Activated T-helper 9 cell treated with anti-CD3 and anti-CD28 coated beads, Interleukin-2, amount 50 U/mL, for 16 hours (primary cell): ENCODE data around the gene SMTN.
"Not testable (repeated sequence)": the region's sequence is repeated elsewhere in the genome, so short reads cannot be mapped to it uniquely, and the experiment has no call there.

ENCODE experiments used
- DNase-seq: peaks from one replicate; pipeline ENCODE4 v3.0.0-alpha.2; 2020; ENCODE audit warnings: low read depth

The SMTN gene

DNA sequence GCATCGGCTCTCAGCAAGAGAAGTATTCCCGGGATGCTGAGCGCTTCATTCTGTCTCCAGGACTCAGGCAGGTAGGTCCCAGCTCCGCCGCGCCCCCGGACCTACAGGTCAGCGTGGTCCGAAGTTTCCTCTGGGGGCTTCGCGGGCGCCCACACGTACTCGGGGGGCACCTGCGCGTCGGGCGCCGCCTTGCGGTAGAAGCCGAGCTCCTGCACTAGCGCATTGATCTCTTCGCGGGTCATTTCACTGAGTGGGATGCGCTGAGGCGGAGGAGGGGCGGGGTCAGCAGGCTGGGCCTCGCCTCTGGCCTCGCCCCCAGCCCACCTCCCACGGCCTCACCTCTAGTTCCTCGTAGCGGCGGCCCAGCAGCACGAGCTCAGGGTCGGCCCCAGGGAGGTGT lies 23.8 kb downstream of the SMTN start:
- no peak for DNase-seq

DNA sequence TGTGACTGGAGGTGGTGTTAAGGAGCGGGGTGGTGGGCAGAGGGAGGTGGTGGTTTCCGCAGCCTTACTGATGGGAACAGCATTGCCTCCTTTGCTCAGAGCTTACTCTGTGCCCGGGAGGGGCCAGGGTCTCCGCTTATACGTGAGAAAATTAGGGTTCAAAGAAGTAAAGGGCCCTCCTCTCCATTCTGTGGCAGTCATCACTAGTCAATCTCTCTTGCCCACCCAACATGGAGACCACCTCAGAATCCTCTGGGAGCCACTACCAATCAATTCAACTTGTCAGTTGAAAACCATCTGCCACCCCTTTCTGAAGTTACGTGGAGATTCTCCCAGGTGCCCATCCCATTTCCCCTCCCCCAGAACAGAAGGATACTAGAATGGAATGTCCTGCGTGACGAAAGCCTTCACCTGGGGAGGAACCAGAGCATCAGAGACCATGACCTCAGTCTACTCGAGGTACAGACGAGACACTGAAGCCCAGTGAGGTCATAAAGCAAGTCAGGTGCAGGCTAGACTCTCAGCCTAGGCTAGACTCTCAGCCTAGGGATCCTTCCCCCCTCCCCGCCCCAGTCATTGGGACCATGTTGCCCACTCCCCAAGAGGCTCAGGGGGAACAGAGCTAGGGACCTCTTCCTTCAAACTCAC lies 24.3 kb downstream of the SMTN start:
- DNase-seq = no peak

DNA sequence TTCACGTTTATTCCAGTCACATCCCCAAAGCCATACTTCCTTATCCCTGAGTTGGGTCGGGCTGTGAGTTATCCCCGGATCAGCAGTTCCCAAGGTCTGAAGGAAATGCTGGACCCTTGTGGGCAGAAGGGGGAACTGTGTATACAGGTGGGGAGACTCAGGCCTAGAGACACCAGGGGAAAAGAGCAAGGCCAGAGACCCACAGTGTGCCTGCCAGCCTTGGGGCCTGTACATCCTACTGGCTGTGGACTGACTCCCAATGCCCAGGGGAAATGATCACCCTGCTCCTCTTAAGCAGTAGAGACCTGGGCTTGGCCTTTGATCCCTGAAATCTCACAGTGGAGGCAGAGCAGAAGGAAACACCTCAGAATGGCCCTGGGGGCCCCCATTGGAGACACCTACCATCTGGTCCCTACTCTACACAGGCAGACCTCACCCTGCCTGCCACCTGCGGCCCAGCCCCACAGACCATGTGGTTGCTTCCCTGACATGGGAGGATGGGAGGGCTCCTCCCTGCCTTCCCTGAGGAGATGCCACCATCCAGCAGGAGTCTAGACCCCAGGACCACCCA lies 25.0 kb downstream of the SMTN start:
- DNase-seq = no peak

- no peak for DNase-seq
Observed at GRCh38 chr22:31106731-31107177, 25.6 kb downstream of the SMTN start.

DNA sequence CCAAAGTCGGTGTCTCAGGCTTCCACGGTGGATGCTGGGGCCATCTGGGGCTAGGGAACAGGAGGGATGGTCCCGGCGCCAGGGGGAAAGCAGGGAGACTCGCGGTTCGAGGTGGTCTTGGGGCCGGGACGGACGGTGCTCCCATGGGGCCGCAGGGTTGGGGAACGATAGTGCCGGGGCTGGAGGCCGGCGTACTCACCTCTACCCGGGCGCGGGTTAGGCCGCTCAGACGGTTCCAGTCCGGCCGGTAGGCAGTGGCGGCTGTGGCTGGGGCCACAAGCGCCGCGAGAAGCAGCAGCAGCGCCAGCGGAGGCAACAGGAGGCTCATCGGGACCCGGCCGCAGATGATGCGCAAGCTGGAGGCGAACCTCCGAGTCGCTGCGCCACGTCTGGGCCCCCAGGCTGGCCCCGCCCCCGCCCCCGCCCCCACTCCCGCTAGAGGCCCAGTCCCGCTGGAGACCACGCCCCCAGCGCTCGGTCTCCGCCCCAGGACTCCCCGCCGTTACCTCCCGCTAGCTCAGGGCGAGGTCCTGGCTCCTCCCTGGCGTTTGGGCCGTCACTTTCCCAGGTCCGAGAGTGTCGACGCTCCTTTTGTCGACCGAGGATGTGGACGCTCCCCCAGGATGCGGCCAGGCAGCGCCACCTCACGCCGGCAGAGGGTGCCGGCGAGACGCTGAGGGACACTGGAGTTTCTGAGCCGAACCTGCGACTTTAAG lies 26.2 kb downstream of the SMTN start, which contains the start of gene SELENOM:
SELENOM (minus strand) TSS at position 391 of the 716 bp plus-strand sequence; CDS start at position 328, 63 bp downstream.
- peak; percentile 80 for DNase-seq

DNA sequence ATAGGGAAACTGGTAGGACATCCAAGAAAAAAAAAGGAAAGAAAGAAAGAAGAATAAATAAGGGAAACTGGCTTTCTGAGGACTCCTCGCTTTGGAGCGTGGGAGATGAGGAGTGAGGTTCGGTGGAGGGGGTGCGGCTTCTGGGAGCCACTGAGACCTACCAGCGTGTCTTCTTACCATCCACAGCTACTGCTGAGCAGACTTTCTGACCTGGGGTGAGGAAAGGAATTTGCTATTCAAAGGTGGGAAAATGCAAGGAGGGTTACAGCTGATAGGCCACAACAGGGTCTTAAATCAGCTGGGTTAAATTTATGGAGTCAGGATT lies 26.7 kb downstream of the SMTN start:
- no peak for DNase-seq

- not testable (repeated sequence) for DNase-seq
Observed at GRCh38 chr22:31112547-31113091, 31.5 kb downstream of the SMTN start.

GRCh38 chr22:31118046-31118820 lies 37.1 kb downstream of the SMTN start:
- DNase-seq = no peak

DNA sequence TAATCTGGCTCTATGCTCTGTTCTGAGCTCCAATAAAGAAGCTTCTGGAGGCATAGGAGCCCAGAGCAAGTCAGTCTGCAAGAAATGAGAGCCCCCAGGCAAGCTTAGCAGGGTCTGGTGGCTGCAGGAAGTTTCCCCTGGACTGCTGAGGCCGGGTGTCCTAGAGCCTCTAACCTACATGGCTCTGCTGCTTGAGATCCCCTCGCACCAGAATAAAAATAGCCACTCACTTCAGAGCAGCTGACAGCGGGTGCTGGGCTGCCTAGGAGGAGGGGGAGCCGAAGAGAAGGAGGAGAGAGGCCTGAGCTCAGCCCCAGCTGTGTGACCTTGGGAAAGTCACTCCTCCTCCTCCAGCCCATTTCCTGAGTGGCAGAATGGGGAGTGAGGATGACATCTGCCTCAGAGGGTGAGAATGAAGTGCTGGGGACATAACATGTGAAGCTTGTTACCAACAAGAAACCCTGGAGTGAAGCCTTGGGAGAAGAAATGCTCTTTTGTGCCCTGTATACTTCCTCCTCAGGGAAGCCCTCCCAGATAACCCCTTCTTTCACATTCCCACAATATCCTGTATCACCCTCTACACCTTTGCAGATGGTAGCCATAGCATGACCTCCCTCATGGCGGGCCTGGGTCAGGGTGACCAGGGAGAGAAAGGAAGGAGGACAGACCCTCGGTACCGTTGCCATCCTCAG lies 38.1 kb downstream of the SMTN start:
- no peak for DNase-seq

- no peak for DNase-seq
Observed at GRCh38 chr22:31120230-31120629, 39.1 kb downstream of the SMTN start.

DNA sequence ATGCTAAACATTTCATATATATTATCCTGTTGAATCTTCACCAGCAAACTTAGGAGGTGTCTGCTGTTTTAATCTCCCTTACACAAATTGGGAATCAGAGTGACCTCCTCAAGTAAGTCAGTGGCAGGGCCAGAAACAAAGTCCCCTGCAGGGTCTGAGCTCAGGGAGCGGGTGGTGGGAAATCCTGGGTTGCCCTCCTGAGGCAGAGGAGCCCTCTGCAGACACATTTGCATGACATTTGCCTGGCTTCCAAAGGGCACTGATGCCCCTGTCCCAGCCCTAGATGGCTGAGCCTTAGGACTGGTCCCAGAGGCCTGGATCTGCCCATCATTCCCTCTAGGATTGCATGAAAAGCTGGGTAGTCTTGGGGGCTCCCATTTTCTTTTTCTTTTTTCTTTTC lies 39.5 kb downstream of the SMTN start:
- no peak for DNase-seq

DNA sequence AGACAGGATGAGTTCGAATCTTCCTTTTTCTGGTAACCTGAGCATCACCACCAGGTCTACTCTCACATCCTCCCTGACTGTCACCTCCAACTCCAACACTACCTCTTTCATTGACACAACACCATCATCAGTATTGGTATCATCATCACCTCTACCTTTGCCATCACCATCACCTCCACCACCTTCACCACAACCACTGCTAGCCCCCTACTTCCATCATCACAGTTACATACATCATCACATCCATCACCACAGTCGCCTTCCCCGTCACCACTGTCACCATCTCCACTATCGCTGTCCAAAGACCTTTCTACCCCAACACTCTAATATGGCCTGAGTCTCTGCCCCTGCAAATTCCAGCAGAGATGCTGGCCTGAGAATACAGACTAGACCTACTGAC lies 40.3 kb downstream of the SMTN start:
- no peak for DNase-seq

GRCh38 chr22:31122196-31122531 lies 41.0 kb downstream of the SMTN start:
- no peak for DNase-seq

GRCh38 chr22:31122532-31123291 lies 41.6 kb downstream of the SMTN start, which contains the start of gene INPP5J:
Gene INPP5J, plus strand, starts transcription at chr22:31122966. Its CDS starts 49 bp downstream, at chr22:31123015.
- DNase-seq = no peak

DNA sequence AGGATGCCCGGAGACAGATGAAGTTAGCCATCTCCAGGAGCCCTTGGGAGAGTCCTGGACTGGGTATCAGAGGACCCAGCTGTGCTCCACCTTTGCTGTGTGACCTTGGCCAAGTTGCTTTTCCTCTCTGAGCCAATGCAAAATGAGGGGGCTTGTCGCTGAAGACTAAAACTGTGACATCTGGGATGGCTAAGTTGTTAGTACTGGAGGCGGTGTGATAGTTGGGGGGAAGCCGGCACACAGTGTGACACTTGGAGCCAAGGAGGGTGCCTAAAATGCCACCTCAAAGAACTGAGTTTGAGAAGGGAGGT lies 42.1 kb downstream of the SMTN start:
- DNase-seq = no peak

- DNase-seq = no peak
Observed at GRCh38 chr22:31124290-31124689, 43.2 kb downstream of the SMTN start.

GRCh38 chr22:31124811-31125465 lies 43.8 kb downstream of the SMTN start:
- no peak for DNase-seq

GRCh38 chr22:31125521-31126117 lies 44.5 kb downstream of the SMTN start:
- no peak for DNase-seq

- no peak for DNase-seq
Observed at GRCh38 chr22:31126128-31126868, 45.2 kb downstream of the SMTN start.

GRCh38 chr22:31126869-31127175 lies 45.7 kb downstream of the SMTN start:
- no peak for DNase-seq
